ENCODE measurements around the gene VAT1L.

Gene VAT1L

GRCh38 chr16:77788181-77789084 is at the start of gene VAT1L:
Gene VAT1L (plus strand): TSS chr16:77788564. CDS start chr16:77788683, 119 bp downstream.
- TF ChIP-seq CTCF (IDR thresholded peaks at IDR 0.05; ENCODE audit: low read depth, low read length): no peak
- peak within 1 kb of the TSS; percentile 84 for H3K4me3 ChIP-seq (ENCODE audit: low read depth, low read length)

- no peak overlapping the region for H3K4me3 ChIP-seq (ENCODE audit: low read depth, low read length)
- no peak for TF ChIP-seq CTCF (IDR thresholded peaks at IDR 0.05; ENCODE audit: low read depth, low read length)
Observed at GRCh38 chr16:77738706-77739558, 49.4 kb upstream of the VAT1L start.

- TF ChIP-seq CTCF (IDR thresholded peaks at IDR 0.05; ENCODE audit: low read depth, low read length): no peak
- H3K4me3 ChIP-seq (ENCODE audit: low read depth, low read length): no peak overlapping the region
Observed at GRCh38 chr16:77739559-77739892, 48.8 kb upstream of the VAT1L start.

GRCh38 chr16:77744141-77744540 is 44.2 kb upstream of the VAT1L start:
- no peak overlapping the region for H3K4me3 ChIP-seq (ENCODE audit: low read depth, low read length)
- TF ChIP-seq CTCF (IDR thresholded peaks at IDR 0.05; ENCODE audit: low read depth, low read length): no peak

- H3K4me3 ChIP-seq (ENCODE audit: low read depth, low read length): no peak overlapping the region
- TF ChIP-seq CTCF (IDR thresholded peaks at IDR 0.05; ENCODE audit: low read depth, low read length): no peak
Observed at GRCh38 chr16:77745972-77746371, 42.4 kb upstream of the VAT1L start.

GRCh38 chr16:77748421-77749005 is 39.9 kb upstream of the VAT1L start:
- no peak overlapping the region for H3K4me3 ChIP-seq (ENCODE audit: low read depth, low read length)
- no peak for TF ChIP-seq CTCF (IDR thresholded peaks at IDR 0.05; ENCODE audit: low read depth, low read length)

Data from WI38 (cell line).